ENCODE results near the gene SRGAP2.
"Not testable (repeated sequence)": the region's sequence is repeated elsewhere in the genome, so short reads cannot be mapped to it uniquely, and the experiment has no call there.

The SRGAP2 gene

DNA sequence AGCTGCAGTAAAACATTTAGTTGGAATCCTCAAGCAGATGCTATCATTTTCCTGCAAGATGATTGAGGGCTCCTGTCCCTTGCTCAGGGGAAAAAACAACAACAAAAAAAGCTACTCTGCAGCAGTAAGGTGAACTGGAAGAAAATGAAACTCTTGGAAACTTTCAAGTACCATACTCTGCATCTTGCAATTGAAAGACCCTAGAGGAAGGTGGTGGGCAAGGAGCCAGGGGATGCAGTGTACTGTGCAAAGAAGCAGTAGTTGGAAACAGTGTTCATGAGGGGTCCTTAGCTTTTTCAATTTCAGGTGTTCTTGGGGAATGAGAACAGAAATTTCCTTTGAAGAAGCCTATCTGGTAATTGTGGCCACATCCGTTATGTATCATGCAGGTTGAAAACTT, 7.5 kb downstream of the SRGAP2 start:
- not testable (repeated sequence) for ATAC-seq

DNA sequence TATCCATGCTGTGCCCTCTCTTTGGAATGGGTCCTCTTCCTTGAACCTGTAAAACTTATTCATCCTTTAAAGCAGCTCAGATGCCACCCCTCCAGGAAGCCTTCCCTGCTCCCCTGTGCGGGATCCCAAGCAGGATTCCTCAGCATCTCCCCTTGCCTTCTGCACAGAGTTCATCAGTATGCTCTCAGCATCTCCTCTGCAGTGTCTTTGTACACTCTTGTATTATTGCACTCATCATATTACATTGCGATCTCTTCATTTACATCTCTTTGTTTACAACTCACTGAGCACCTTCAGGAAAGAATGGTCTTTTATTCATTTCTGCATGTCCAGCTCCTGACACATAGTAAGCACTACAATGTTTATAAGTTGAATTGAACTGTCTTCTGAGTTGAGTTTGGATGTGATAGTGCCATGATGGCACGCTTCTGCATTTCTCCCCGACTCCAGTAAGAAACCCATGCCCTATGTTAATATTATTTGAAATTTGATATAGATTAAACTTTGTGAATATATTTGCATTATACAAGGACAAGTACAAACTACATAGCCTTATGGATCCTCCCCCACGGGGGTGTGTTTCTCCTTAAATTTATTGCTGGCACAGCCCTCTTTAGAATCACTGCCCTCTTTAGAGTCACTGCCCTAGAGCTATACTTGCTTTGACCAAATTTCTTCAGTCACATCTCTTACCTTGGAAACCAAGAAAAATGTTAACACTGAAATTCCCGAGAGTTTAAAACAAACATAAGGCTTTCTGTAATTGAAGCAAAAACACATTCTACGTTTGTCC, 12.5 kb downstream of the SRGAP2 start:
- not testable (repeated sequence) for ATAC-seq

DNA sequence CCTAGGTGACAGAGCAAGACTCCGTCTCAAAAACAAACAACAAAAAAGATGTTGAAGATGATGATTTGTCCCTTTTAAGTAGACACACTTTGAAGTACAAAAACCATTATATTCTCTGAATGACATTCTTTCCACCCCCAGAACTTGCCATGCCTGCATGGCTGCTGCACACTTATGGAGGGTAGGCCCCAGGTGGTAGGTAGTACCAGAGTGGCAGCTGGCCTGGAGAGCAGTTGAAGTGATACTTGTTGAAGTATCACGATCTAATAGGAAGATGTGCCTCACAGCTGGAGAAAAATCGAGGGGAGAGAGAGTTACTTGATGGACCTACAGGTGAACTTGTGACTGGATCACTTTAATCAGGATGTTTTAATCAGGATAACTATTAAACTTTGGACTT, 14.9 kb downstream of the SRGAP2 start:
- ATAC-seq, result not testable (repeated sequence)

DNA sequence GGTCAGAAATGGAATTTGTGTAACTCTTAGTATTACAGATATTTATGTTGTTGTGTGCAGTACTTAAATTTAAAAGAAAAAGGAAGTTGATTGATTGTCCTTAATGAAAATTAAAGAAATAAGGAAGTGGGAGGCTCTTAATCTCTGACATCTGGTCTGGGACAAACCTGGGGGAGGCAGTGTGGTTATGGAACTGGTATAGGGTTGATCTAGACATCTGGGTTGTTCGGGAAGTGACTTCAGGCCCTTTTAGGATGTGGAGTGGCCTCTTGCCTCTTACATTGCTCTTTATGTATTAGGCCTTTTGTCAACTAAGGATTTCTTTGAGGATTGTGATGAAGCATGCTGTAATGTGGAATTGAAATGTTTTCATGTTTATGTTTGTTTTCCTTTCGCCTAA, 15.4 kb downstream of the SRGAP2 start:
- not testable (repeated sequence) for ATAC-seq

DNA sequence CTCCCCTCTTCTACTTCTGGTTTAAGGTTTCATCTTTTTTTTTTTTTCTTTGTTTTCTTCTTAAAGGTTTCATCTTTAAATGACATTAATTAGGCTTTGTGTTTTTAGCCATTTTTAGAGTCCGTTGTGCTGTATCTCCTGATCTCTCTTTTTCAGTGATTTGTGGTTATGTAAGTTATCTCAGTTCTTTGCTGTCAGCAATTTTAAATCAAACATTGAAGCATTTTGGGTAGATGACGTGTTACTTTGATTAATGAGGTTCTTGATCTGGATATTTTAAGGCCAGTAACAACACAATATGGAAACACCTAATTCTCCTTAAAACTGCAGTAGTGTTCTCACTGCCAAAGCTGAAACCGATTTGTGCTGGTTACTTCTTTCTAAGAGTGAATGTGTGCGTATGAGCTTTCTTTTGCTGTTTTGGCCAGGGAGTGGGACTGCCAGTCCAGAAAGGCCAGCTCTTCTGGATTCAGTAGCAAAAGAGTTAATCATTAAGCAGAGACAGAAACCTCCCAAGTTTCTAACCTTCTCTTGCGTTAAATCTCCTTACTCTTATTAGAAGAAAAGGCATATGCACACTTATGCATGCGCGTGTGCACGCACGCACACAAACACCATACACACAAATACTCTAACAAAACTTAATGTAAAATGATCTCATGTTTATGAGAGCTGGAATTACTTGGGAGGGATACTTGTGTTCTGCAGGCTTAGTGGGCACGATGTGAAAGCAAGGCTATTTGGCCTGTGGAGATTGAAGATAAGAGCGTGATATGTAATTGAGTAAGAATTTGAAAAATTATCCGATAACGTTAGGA, 16.4 kb downstream of the SRGAP2 start:
- not testable (repeated sequence) for ATAC-seq

DNA sequence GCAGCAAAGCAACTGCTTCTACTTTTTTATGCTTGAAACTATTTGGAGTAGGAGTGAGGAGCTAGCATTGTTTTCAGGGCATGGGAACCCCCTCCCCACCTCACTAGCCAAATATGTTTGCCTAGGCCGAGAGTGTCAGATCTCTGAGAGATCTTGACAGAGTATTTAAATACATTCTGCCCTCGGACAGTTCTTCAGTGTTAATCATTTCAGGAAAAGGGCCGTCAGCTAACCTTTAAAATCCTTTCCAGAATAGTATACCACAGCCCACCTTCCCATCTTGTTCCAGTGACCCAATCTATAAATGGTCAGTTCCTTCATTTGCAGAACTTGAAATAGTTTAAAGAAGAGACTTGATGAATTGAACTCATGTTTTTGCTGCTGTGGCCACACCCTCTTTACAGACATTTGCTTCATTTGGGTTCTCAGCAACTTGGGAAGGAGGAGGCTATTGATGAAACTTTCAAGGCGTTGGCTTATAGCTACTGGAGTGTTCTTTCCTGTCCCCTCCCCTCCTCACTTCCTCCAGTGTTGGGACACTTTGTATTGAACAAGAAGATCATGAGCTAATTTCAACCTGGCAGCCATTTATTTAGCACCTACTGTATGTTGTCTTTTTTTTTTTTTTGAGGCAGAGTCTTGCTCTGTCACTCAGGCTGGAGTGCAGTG, 17.1 kb downstream of the SRGAP2 start:
- not testable (repeated sequence) for ATAC-seq

DNA sequence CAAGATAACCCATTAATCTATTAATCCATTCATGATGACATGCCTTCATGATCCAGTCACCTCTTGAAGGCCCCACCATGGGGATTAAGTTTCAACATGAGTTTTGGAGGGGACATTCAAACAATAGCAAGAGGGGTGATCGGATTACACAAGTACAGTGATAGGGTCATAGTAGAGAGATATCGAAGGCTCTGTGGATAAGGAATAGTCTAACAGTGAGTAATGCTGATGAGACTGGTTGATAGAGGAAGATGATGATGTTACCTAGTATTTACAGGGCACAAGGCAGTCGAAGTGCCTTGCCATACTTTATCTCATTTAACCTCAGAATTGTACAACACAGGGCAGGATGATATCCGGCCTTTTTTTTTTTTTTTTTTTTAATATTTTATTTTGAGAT, 18.2 kb downstream of the SRGAP2 start:
- ATAC-seq, result not testable (repeated sequence)

DNA sequence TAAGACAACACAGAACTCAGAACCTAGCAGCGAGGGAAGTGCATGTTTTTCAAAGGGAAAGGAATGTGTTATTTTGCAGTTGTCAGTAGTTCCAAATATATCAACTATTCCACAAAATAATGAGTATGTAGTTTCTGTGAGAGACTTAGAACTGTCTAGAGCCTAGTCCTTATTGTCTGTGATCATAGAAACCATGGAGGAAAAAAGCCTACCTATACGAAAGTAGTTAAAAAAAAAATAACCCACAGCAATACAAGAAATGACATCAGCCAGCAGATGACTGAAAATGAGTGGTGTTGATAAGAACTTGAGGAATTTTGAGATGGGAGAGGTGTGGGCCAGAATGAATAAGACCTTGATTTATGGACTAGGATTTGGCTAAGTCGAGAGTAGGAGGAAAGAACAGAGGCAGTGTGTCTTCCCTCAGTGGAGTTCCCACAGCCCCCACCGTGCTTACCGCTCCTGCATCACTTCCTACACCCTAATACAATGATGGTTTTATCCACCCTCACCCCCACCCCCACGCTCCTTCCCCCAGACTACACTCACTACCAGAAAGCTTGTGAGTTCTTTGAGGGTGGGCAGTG, 20.9 kb downstream of the SRGAP2 start:
- not testable (repeated sequence) for ATAC-seq

DNA sequence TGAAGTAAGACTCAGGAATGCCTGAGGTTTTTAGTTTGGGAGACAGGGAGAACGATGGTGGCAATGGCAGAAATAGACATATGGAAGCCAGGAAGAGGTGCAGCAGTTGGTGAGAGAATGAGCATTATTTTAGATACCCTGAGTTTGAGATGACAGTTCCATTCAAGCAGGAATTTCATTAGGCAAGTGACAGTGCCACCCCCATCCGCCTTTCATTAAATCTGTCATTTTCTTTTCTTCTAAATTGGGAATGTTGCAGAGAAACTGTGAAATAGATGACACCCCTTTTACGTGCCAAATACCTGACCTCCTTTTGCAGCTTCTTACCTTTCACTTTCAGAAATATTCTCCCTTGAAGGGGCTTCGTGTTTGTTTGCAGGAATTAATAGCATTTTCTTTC, 22.0 kb downstream of the SRGAP2 start:
- ATAC-seq, result not testable (repeated sequence)

DNA sequence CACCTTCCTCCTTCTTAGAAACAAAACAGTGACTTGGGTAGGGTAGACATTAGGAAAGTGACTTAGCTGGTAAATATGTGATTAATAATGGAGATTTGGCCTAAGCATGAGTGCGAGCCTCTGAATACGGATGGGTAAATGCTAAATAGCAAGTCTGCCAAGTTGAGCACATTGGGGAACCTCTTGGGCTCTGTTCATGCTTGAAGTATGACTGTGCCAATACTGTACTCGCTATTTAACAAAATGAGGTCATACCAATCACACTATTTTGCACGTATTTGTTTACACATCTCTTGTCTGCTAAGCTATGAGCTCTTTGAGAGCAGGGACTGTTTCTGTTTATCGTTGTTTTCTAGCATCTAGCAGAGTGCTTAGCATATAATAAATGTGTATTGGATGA, 23.5 kb downstream of the SRGAP2 start:
- not testable (repeated sequence) for ATAC-seq

DNA sequence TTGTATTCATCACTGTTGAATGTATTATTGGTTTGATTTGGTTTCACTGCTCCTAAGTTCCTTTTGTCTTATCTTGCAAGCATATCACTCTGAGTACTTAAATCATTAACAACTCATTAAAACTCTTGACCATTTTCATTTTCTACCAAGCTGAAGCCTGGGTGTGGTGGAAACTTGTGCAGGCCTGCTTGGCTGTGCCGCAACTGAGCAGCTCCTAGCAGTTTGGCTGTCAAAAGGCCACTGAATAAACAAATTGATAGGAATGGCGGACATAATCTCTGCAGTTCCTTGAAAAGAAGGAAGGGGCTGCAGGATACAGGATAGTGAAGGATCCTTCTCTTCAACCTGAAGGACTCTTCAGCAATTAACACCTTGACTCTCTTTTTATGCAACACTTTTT, 25.9 kb downstream of the SRGAP2 start:
- not testable (repeated sequence) for ATAC-seq

DNA sequence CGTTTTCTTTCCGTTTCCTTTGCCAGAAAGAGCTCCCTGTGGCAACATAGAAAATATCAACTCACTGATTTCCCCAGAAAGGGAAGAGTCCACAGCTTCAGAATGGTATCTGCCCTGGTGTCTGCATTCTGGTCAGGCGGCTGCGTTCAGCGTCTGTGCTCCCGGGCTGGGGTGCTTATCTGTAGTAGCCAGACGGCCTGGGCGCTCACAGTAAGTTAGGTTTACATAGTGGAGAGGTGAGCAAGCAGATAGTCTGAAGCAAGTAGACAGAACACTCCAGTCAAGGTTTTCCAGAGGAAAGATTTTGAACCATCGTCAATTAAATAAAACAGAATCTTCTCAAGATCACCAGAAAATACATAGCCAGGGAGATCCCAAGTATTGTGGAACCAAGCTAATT, 28.6 kb downstream of the SRGAP2 start:
- not testable (repeated sequence) for ATAC-seq

DNA sequence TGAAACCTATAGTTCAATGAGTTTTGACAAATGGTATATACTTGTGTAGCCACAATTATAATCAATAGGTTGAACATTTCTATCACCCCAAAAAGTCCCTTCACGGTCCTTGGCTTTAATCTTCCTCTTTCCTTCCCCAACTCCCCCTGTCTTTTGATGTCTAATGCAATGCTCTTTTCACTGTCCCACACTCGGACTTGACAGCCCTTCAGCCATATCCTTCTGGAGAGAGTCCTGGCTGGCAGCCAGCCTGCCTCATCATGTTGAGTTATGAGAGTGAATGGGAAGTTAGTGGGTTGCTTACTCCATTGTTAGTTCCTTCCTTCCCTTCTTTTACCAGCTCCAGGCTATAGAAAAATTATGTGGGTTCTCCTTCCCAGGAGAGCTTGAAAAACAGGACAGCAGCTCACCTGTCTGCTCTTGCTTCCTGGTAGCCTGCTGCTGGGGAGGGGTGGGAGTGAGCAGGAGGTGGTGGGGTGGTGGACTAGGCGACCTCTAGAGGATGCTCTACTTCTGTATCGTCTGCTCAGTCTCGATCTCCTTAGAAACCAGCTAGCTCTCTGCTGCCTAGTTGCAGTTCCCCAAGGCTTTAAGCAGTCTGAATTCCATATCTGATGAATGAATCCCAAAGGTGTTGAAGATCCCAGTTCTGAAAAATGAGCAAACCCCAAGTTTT, 29.8 kb downstream of the SRGAP2 start:
- peak in 1 of 2 donors; percentile 55 for ATAC-seq

DNA sequence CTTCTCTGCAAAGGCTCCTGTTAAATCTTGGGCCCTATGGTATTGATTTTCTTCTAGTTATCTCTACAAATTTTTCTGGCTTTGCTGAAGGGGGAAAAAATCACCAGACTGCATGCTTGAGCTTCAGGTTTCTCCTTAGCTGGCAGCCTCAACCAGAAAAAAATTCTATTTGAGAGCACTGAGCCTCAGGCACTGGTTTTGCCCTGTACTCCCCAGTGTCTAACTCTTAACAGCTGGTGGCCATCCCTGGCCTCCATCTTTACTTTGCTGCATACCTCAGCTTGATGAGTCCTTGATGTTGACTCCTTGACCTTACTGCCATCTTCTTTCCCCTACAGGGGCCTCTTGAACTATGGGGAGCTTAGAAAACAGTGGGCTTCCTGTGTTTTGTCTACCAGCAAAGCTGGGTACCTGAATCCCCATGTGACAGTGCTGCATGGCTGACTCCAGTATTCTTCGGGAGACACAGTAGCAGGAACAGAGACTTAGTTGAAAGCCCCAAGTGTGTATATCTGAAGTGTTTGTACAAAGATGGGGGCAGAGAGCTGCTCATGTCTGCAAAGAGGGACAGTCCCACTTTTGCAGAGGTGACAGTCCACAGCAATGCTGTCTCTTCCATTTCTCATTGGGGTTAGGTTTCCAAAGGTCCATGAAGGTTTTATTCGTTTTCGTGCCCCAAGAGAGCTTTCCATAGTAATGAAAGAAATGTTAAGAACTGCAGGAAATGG, 31.0 kb downstream of the SRGAP2 start:
- ATAC-seq, result not testable (repeated sequence)

DNA sequence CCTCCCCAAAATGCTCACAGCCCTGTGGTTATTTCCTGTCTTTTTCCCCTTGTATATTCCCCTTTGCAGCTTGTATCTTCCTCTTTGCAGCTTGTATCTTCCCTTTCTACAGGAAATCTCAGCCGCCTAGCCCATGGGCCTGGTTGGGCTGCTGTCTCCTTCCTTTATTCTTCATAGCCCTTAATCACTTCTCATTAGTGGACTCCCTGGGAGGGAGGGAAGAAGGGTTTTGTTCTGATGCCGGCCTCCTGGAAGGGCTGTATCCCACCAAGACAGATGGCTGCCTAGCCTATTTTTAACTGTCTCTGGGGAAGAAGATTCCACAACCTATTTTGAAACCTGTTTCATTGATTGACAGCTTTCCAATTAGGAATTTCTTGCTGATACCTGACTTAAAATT, 31.8 kb downstream of the SRGAP2 start:
- not testable (repeated sequence) for ATAC-seq

DNA sequence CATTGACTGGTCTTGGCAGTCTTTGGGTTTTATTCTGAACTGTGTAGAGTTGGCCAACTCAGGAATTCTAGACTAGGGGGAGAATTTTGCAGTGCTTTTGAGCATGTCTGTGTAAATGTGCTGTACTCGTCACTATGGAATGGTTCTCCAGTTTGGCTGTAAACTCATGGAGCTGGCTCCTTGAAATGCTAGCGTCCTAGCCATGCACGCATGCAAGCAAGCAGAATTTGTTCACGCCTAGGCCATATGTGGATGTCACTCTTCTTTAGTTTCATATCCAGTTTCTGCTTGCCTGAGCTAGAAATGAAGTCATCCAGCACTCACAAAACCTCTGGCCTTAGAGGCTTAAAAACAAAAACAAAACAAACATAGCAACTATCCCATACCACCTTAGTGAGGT, 36.9 kb downstream of the SRGAP2 start:
- ATAC-seq, result peak; percentile 27

DNA sequence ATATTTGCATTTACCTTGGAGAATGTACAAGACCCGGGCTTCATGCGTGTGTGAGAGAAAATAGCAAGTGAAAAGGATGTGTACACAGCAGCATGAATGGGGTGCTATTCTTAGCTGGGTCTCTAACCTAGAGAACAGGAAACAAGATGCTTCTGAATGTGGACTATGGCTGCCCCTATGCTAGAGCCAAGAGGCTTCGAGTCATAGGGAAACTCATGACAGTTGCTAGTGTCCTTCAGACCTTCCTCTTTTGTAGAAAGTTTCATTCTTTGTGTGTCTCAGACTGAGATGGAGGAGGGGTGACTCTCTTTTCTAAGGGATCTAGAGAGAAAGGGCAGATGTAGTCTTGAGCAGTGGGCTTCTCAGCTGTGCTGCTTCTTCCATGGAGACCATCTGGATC, 40.0 kb downstream of the SRGAP2 start:
- peak; percentile 73 to 89 for ATAC-seq

DNA sequence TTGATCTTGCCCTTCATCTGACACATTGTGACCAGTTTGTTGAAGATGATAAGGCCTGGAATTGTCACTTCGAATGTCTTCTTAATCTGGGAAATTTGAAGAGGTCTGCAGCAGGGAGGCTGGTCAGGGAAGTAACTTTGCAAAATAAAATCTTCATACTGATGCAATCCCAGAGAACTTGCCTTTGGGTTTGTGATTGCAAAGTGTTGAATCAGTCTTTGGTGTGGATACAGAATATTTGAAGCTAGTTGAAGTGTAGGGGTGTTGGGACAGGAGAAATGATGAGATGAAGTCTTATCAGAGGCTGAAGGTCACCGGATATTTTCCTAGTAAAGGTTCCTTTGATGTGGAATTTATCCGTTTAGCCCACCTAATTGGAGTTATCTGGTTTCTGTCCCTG, 42.1 kb downstream of the SRGAP2 start:
- ATAC-seq, result not testable (repeated sequence)

DNA sequence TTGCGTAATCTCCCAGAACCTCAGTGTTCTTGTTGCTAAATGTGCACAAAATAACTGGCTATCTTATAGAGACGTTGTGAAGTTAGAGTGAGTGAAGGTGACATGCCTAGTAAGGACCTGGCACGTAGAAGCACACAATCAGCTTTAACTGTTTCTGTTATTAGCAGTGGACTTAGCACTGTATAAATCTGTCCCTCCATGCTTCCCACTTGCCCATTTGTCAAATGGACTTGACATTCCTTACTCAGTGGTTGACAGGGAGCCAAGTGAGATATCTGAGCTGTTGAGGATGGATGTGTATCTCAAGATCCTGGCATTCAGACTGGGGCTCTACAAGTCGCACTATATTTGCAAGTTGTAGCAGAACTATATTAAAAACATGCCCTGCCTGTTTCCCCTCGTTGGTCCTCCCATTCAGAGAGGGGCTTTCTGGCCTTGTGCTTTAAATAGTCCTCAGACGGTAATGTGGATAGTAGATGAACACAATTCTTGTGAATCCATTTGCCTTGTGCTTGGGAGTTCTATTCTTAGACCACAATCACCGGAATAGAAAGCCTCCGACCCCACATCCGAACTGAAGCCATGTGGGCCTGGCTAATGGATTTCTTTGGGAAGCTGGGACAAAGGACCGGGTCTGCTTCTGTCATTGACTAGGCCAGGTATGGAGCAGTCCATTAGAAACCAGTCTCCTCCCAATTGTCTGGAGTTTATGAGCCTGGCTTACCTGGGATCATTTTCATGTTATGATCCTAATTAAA, 43.0 kb downstream of the SRGAP2 start:
- not testable (repeated sequence) for ATAC-seq

DNA sequence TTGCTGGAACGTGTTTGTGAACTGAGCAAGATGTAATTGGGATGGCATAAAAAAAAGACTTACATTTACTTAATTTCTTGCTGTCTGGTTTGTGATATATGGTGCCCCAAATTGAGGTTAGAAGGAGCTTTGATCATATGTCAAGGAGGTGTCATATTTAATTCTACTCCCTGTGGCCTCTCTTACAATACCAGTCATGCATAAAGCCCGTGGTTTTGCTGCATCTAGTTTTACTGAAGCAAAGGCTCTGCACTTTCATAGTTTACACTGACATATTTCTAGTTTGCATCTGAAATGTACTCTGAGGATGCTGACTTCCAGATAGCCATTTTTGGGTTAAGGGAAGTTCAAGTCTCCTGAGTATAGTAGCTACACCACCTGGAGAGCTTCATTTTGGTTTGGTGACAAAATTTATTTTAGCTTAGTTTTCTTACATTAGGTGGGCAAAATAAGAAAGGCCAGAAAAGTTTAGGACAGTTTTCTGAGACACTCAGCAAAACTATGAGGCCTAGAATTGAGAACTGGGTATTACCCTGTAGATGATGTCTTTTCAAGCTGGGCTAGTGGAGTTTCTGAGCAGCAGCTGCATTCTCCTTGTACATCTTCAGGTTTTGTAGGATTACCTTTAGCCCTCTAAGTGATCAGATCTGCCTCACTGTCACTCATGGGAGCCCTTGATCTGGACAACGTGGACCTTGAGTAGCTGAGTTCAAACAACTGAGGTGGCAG, 47.8 kb downstream of the SRGAP2 start:
- peak in 1 of 2 donors; percentile 43 for ATAC-seq
